Measurements from ENCODE around the gene RGS19.

Gene RGS19

GRCh38 chr20:64076061-64076997, 3.0 kb downstream of the RGS19 start:
- FAIRE-seq, result no peak

- no peak for FAIRE-seq
Measured at GRCh38 chr20:64075556-64075955, 3.8 kb downstream of the RGS19 start.

- FAIRE-seq, result no peak
Measured at GRCh38 chr20:64074963-64075362, 4.4 kb downstream of the RGS19 start.

- no peak for FAIRE-seq
Measured at GRCh38 chr20:64074184-64074789, 5.0 kb downstream of the RGS19 start.

GRCh38 chr20:64073476-64074183, 5.7 kb downstream of the RGS19 start:
- FAIRE-seq, result no peak

GRCh38 chr20:64072498-64073063, 6.7 kb downstream of the RGS19 start:
- FAIRE-seq, result no peak

- no peak for FAIRE-seq
Measured at GRCh38 chr20:64071341-64072332, 7.7 kb downstream of the RGS19 start.

- FAIRE-seq, result no peak
Measured at GRCh38 chr20:64070244-64070993, 8.9 kb downstream of the RGS19 start.

- FAIRE-seq, result no peak
Measured at GRCh38 chr20:64069614-64070243, 9.6 kb downstream of the RGS19 start.

GRCh38 chr20:64069209-64069613, 10.1 kb downstream of the RGS19 start:
- no peak for FAIRE-seq

GRCh38 chr20:64068386-64069208, 10.7 kb downstream of the RGS19 start:
- FAIRE-seq, result no peak

- no peak for FAIRE-seq
Measured at GRCh38 chr20:64067733-64068307, 11.5 kb downstream of the RGS19 start.

GRCh38 chr20:64067005-64067632, 12.2 kb downstream of the RGS19 start:
- FAIRE-seq, result no peak

GRCh38 chr20:64065974-64066343, 13.4 kb downstream of the RGS19 start:
- FAIRE-seq, result no peak

GRCh38 chr20:64065062-64065973, 14.0 kb downstream of the RGS19 start:
- no peak for FAIRE-seq

GRCh38 chr20:64064145-64064698, 15.1 kb downstream of the RGS19 start:
- FAIRE-seq, result no peak

- FAIRE-seq, result no peak
Measured at GRCh38 chr20:64063389-64064144, 15.8 kb downstream of the RGS19 start.

Data from G401.6 (cell line).